ENCODE measurements around the gene CDC42SE2.
"Not testable (repeated sequence)": the region's sequence is repeated elsewhere in the genome, so short reads cannot be mapped to it uniquely, and the experiment has no call there.

- not testable (repeated sequence) for TF ChIP-seq CTCF, POLR2A, POLR2AphosphoS5 (IDR thresholded peaks at IDR 0.05)
These were observed 73.6 kb downstream of the CDC42SE2 start for GRCh38 chr5:131337240-131338050.
